ENCODE data around the gene MPV17L. TPM values are rescaled to one million over a fixed set of nuclear protein-coding genes. Genes with fewer than 3 reads are reported as not detected.
A peak's percentile ranks its signal among the peaks of the same experiment; 100 is the strongest.
"Not testable (repeated sequence)": the region's sequence is repeated elsewhere in the genome, so short reads cannot be mapped to it uniquely, and the experiment has no call there.

Gene MPV17L
- total and polyA plus RNA-seq, 2 donors (not counting 1 experiment from before 2014, with no cell fraction given) = 0.02 to 0.66 TPM

DNA sequence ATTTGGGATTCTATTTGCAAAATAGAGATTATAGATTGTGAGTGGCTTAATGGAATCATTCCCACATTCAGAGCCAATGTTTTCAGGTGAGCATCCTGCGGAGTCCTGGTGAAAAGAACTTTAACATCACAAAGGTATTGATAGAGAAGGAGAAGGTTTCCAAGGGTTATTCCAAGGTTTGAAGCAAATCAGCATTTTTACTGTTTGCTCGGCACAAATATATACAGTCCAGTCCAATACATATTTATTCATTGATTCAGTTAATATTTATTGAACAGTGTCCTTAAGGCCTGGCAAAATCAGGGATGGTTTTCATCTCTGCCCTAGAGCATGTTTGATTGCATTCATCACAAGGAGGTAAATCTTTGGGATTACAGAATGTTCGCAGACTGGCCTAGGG, 6.4 kb downstream of the MPV17L start:
- TF ChIP-seq EZH2 (IDR thresholded peaks at IDR 0.05; ENCODE audit: low read length, missing control alignments) (no peak), CTCF (conservative IDR thresholded peaks at IDR 0.05 in 1 of 2, IDR thresholded peaks at IDR 0.05 in 1 of 2; ENCODE audit: low read depth in 1 of 2, low read length in 2 of 2) (no peak)
- H2AFZ ChIP-seq (ENCODE audit: low read length) = no peak overlapping the region
- H3K4me2 ChIP-seq (ENCODE audit: extremely low read depth, insufficient read depth, low read length) = no peak overlapping the region
- no peak overlapping the region for H3K9ac ChIP-seq (ENCODE audit: insufficient read depth, low read length)
- no peaks in the 10 kb centered on the region for H4K20me1 ChIP-seq (ENCODE audit: control insufficient read depth, extremely low read depth, insufficient read depth, low read length)
- no peak for DNase-seq (ENCODE audit: low read depth in 2 of 2)
- H3K9me3 ChIP-seq (ENCODE audit: control insufficient read depth, insufficient read depth, low read depth, low read length) = no peaks in the 10 kb centered on the region
- H3K36me3 ChIP-seq (ENCODE audit: control insufficient read depth, insufficient read depth, low read length) = no peaks in the 10 kb centered on the region
- no peak overlapping the region for H3K4me3 ChIP-seq (replicated peaks in 1 of 4; ENCODE audit: control extremely low read depth in 1 of 4, insufficient read depth in 1 of 4, low read depth in 3 of 4, low read length in 4 of 4)
- H3K27ac ChIP-seq (ENCODE audit: insufficient read depth, low read length) = no peak overlapping the region
- no peaks in the 10 kb centered on the region for H3K79me2 ChIP-seq (ENCODE audit: control insufficient read depth, insufficient read depth, low read length)
- H3K4me1 ChIP-seq (ENCODE audit: control insufficient read depth, extremely low read depth, insufficient read depth, low read length) = no peaks in the 10 kb centered on the region
- H3K27me3 ChIP-seq (ENCODE audit: control insufficient read depth, insufficient read depth, low read length) = no peaks in the 10 kb centered on the region

DNA sequence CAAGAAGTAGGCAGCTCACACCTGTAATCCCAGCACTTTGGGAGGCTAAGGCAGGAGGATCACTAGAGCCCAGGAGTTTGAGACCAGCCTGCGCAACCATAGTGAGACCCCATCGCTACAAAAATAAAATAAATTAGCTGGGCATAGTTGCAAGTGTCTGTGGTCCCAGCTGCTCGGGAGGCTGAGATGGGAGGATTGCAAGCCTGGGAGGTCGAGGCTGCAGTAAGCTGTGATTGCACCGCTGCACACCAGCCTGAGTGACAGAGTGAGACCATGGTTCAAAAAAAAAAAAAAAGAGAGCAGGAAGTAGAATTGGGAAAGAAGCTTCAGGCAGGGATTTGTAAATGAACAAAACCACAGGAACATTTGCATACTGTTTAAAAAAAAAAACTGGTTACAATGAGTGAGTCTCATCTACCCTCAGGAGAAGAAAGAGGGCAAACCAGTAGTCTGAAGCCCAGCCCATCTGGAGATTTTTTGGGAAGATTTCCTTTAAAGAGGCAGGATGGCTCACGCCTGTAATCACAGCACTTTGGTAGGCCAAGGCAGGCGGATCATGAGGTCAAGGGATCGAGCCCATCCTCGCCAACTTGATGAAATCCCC, 7.9 kb downstream of the MPV17L start:
- peak in 1 of 2 donors; percentile 24 for DNase-seq (ENCODE audit: low read depth in 2 of 2)
- no peak overlapping the region for H2AFZ ChIP-seq (ENCODE audit: low read length)
- no peak overlapping the region for H3K9ac ChIP-seq (ENCODE audit: insufficient read depth, low read length)
- H3K9me3 ChIP-seq (ENCODE audit: control insufficient read depth, insufficient read depth, low read depth, low read length) = no peaks in the 10 kb centered on the region
- no peaks in the 10 kb centered on the region for H3K27me3 ChIP-seq (ENCODE audit: control insufficient read depth, insufficient read depth, low read length)
- H3K36me3 ChIP-seq (ENCODE audit: control insufficient read depth, insufficient read depth, low read length) = no peaks in the 10 kb centered on the region
- H3K27ac ChIP-seq (ENCODE audit: insufficient read depth, low read length) = no peak overlapping the region
- H3K4me2 ChIP-seq (ENCODE audit: extremely low read depth, insufficient read depth, low read length) = no peak overlapping the region
- H3K4me3 ChIP-seq (replicated peaks in 1 of 4; ENCODE audit: control extremely low read depth in 1 of 4, insufficient read depth in 1 of 4, low read depth in 3 of 4, low read length in 4 of 4) = no peak overlapping the region
- TF ChIP-seq EZH2 (IDR thresholded peaks at IDR 0.05; ENCODE audit: low read length, missing control alignments) (no peak), CTCF (conservative IDR thresholded peaks at IDR 0.05 in 1 of 2, IDR thresholded peaks at IDR 0.05 in 1 of 2; ENCODE audit: low read depth in 1 of 2, low read length in 2 of 2) (no peak)
- no peaks in the 10 kb centered on the region for H4K20me1 ChIP-seq (ENCODE audit: control insufficient read depth, extremely low read depth, insufficient read depth, low read length)
- no peaks in the 10 kb centered on the region for H3K79me2 ChIP-seq (ENCODE audit: control insufficient read depth, insufficient read depth, low read length)
- H3K4me1 ChIP-seq (ENCODE audit: control insufficient read depth, extremely low read depth, insufficient read depth, low read length) = no peaks in the 10 kb centered on the region

DNA sequence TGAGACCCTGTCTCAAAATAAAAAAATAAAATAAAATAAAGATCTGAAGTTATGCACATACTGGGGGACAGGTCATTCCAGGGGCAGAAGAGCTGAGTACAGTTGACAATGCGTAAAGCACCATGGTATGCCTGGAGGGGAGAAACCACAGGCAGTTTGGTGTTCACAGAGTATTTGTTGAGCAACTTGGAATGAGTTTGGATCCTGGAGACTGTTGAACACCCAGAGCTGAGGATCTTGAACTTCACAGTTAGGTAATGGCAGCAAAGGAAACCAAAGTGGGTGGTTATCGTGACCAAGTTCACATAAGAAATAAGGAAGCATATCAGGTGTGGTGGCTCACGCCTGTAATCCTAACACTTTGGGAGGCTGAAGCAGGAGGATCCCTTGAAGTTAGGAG, 8.5 kb downstream of the MPV17L start:
- H3K9ac ChIP-seq (ENCODE audit: insufficient read depth, low read length); H3K36me3 ChIP-seq (ENCODE audit: control insufficient read depth, insufficient read depth, low read length); DNase-seq (ENCODE audit: low read depth in 2 of 2); H3K27me3 ChIP-seq (ENCODE audit: control insufficient read depth, insufficient read depth, low read length); H3K4me1 ChIP-seq (ENCODE audit: control insufficient read depth, extremely low read depth, insufficient read depth, low read length); H3K4me3 ChIP-seq (replicated peaks in 1 of 4; ENCODE audit: control extremely low read depth in 1 of 4, insufficient read depth in 1 of 4, low read depth in 3 of 4, low read length in 4 of 4); H3K79me2 ChIP-seq (ENCODE audit: control insufficient read depth, insufficient read depth, low read length); H2AFZ ChIP-seq (ENCODE audit: low read length); H3K9me3 ChIP-seq (ENCODE audit: control insufficient read depth, insufficient read depth, low read depth, low read length); H3K4me2 ChIP-seq (ENCODE audit: extremely low read depth, insufficient read depth, low read length); H4K20me1 ChIP-seq (ENCODE audit: control insufficient read depth, extremely low read depth, insufficient read depth, low read length); H3K27ac ChIP-seq (ENCODE audit: insufficient read depth, low read length): not testable (repeated sequence)
